Fibroblast of villous mesenchyme (primary cell): ENCODE results near the gene POLR2I. TPM values are rescaled to one million over a fixed set of nuclear protein-coding genes. Genes with fewer than 3 reads are reported as not detected.
"Not testable (repeated sequence)": the region's sequence is repeated elsewhere in the genome, so short reads cannot be mapped to it uniquely, and the experiment has no call there.

ENCODE experiments used
- DNase-seq: peaks from one replicate; pipeline ENCODE4 v3.0.0-alpha.2; 2010; ENCODE audit warnings: low read depth
- H3K4me3 ChIP-seq: 2 replicates; pipeline ENCODE4 v1.5.1; 2011; ENCODE audit warnings: low read depth, mild to moderate bottlenecking, low read length
- total RNA-seq: library from RNA; depleted of rRNA; stranded (reverse); fragments of >200 nt; gene quantifications from 2 replicates; pipeline ENCODE4 v1.2.3, GENCODE V29; 2012
- TF ChIP-seq, protein P1 (sequence below): IDR thresholded peaks from 2 replicates; pipeline ENCODE4 v1.5.1; 2012; ENCODE audit warnings: low read depth, mild to moderate bottlenecking, low read length; ENCODE audit not compliant: insufficient read depth

POLR2I gene
- total RNA-seq, 1 donor, result 26.8 TPM

DNA sequence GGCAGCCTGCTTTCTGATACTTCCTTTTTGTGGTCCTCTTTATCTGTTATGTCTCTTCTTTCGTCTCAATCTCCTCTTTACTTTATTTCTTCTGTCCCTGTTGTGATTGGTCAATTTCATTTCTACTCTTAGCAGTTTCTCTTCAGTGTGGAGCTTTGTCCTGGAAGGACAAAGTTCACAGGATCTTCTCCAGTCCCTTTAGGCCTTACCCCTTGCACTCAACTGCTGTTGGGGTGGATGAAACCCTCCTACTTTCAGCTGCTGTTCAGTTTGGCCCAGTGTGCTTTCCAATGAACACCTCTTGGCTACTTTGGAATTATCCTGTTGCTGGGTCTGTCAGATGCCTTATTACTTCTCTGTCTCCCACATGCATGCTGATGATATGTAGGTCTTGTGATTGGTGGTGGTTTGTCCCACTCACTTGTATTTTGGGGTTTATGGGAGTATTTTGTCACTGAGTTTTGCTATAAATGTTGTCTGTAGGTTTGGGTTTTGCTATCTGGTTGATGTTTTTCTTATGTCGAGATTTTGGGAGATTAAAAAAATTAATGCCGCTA is 35.2 kb downstream of the POLR2I start:
- no peak overlapping the region for H3K4me3 ChIP-seq
- DNase-seq, result no peak
- TF ChIP-seq, protein P1, sequence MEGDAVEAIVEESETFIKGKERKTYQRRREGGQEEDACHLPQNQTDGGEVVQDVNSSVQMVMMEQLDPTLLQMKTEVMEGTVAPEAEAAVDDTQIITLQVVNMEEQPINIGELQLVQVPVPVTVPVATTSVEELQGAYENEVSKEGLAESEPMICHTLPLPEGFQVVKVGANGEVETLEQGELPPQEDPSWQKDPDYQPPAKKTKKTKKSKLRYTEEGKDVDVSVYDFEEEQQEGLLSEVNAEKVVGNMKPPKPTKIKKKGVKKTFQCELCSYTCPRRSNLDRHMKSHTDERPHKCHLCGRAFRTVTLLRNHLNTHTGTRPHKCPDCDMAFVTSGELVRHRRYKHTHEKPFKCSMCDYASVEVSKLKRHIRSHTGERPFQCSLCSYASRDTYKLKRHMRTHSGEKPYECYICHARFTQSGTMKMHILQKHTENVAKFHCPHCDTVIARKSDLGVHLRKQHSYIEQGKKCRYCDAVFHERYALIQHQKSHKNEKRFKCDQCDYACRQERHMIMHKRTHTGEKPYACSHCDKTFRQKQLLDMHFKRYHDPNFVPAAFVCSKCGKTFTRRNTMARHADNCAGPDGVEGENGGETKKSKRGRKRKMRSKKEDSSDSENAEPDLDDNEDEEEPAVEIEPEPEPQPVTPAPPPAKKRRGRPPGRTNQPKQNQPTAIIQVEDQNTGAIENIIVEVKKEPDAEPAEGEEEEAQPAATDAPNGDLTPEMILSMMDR, result no peak

DNA sequence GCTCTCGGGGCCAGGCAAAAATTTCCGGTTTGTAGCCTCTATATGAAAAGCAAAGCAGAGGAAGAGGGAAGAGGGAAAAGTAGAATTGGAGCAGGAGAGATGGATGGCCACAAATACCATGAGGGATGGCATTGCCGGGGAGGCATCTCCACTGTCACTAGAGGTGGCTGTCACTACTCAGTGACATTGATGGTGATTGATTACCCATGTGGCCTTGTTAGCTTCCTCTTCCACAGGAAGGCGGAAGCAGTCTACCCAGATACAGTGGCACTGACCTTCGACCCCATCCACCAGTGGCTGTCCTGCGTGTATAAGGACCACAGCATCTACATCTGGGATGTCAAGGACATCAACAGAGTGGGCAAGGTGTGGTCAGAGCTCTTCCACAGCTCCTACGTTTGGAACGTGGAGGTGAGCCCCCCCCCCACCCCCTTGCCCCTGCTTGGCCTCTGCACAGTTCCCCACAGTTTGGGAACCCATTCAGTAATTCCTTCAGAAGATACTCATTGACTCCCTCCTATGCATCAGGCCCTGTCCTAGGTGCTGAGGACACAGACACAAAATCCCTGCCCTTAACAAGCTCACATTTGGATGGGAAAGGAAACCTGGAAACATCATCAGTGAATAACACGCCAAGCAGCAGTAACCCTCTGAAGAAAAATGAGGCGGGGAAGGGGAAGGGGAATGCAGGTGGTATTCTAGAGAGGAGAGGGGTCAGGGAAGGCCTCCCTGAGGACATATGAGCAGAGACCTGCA is 41.4 kb downstream of the POLR2I start:
- TF ChIP-seq, protein P1, result no peak
- no peak overlapping the region for H3K4me3 ChIP-seq
- no peak for DNase-seq

DNA sequence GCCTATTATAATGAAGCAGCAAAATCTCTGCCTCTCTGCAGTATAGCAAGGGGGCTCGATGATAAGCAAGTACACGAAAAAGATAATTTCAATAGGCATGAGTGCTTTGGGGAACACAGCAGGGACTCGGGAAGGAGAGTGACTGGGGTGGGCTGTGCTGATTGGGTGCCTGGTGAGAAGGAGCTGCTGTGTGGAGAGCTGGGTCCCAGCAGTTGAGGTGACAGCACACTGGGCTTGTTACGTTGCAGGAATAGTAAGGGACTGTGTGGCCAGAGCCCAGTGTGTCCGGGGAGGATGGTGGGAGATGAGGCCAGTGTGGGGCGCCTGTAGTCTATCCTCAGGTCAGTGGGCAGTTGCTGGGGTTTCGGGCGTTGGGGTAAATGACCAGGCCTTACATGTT is 42.6 kb downstream of the POLR2I start:
- TF ChIP-seq, protein P1, result no peak
- no peak for DNase-seq
- no peak overlapping the region for H3K4me3 ChIP-seq

DNA sequence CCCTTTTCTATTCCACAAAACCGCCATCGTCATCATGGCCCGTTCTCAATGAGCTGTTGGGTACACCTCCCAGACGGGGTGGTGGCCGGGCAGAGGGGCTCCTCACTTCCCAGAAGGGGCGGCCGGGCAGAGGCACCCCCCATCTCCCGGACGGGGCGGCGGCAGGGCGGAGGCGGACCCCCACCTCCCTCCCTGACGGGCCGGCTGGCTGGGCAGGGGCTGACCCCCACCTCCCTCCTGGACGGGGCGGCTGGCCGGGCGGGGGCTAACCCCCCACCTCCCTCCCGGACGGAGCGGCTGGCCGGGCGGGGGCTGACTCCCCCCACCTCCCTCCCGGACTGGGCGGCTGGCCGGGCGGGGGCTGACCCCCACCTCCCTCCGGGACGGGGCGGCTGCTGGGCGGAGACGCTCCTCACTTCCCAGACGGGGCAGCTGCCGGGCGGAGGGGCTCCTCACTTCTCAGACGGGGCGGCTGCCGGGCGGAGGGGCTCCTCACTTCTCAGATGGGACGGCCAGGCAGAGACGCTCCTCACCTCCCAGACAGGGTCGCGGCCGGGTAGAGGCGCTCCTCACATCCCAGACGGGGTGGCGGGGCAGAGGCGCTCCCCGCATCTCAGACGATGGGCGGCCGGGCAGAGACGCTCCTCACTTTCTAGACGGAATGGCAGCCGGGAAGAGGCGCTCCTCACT is 45.7 kb downstream of the POLR2I start:
- not testable (repeated sequence) for H3K4me3 ChIP-seq, DNase-seq

DNA sequence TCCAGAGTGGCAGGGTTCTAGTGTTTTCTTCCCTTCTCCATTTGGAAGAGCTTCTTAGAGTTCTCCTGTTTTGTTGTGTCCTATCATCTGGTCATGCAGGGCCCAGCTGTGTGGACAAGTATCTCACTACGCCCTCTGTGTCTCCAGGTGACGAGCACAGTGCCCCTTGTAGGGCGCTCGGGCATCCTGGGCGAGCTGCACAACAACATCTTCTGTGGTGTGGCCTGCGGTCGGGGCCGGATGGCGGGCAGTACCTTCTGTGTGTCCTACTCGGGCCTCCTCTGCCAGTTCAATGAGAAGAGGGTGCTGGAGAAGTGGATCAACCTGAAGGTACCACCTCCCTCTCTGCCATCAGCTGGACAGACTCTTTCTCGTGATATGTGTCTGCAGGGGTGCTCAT is 47.0 kb downstream of the POLR2I start:
- H3K4me3 ChIP-seq, result no peak overlapping the region
- TF ChIP-seq, protein P1, result no peak
- no peak for DNase-seq

DNA sequence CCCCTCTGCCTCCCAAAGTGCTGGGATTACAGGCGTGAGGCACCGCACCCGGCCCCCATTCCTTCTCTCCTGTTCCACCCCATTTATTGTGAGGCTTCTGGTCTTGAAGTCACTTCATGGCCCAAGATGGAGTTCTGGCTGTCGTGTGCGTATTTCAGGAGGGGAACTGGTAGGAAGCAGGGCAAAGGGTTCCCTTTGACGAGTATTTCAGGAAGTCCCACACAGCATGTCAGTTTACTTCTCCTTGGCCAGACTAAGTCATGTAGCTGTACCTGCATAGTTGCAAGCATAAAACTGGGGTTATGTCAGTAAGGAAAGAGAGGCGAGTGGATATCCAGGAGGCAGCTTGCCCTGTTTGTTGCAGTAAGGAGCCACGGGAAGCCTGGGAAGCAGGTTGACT is 49.8 kb downstream of the POLR2I start:
- no peak for DNase-seq
- TF ChIP-seq, protein P1, result no peak
- H3K4me3 ChIP-seq, result no peak overlapping the region

Other genes starting within 250 kb of the POLR2I start
- gene APLP1, start 246.3 kb downstream of the POLR2I start, total RNA-seq, result 3.5 and 4.2 TPM in 2 replicates
- gene NFKBID, start 214.3 kb downstream of the POLR2I start, total RNA-seq, result 3.0 and 3.5 TPM in 2 replicates
- 0.43 and 0.64 TPM in 2 replicates for gene HCST, start 212.3 kb downstream of the POLR2I start, total RNA-seq
- not detected in 2 replicates for gene TYROBP, start 206.6 kb downstream of the POLR2I start, total RNA-seq
- gene LRFN3, start 178.5 kb downstream of the POLR2I start, total RNA-seq, result 3.5 and 6.8 TPM in 2 replicates
- 12.5 and 15.5 TPM in 2 replicates for gene SDHAF1, start 119.7 kb downstream of the POLR2I start, total RNA-seq
- 0.32 TPM in 1 of 2 replicates, not detected in the other for gene SYNE4, start 106.1 kb downstream of the POLR2I start, total RNA-seq
- gene ALKBH6, start 100.7 kb downstream of the POLR2I start, total RNA-seq, result 14.2 and 16.8 TPM in 2 replicates
- gene CLIP3, start 82.0 kb downstream of the POLR2I start, total RNA-seq, result 16.4 and 17.3 TPM in 2 replicates
- 2.9 and 4.3 TPM in 2 replicates for gene THAP8, start 60.6 kb downstream of the POLR2I start, total RNA-seq
- gene WDR62, start 60.0 kb downstream of the POLR2I start, total RNA-seq, result 5.5 and 7.8 TPM in 2 replicates
- not detected in 2 replicates for gene OVOL3, start 3.7 kb downstream of the POLR2I start, total RNA-seq
- gene TBCB, start 593 bp upstream of the POLR2I start, total RNA-seq, result 144 and 165 TPM in 2 replicates
- gene CAPNS1, start 25.2 kb upstream of the POLR2I start, total RNA-seq, result 258 and 346 TPM in 2 replicates
- 13.9 and 18.6 TPM in 2 replicates for gene COX7A1, start 37.6 kb upstream of the POLR2I start, total RNA-seq
- gene ZNF565, start 99.8 kb upstream of the POLR2I start, total RNA-seq, result 1.6 and 4.3 TPM in 2 replicates
- 59.6 and 85.1 TPM in 2 replicates for gene ZNF146, start 100.2 kb upstream of the POLR2I start, total RNA-seq